8988T (cell line): ENCODE results near the gene MMP17.

Experiments used
- DNase-seq: peaks from one replicate; pipeline ENCODE4 v3.0.0; 2011

MMP17 gene

DNA sequence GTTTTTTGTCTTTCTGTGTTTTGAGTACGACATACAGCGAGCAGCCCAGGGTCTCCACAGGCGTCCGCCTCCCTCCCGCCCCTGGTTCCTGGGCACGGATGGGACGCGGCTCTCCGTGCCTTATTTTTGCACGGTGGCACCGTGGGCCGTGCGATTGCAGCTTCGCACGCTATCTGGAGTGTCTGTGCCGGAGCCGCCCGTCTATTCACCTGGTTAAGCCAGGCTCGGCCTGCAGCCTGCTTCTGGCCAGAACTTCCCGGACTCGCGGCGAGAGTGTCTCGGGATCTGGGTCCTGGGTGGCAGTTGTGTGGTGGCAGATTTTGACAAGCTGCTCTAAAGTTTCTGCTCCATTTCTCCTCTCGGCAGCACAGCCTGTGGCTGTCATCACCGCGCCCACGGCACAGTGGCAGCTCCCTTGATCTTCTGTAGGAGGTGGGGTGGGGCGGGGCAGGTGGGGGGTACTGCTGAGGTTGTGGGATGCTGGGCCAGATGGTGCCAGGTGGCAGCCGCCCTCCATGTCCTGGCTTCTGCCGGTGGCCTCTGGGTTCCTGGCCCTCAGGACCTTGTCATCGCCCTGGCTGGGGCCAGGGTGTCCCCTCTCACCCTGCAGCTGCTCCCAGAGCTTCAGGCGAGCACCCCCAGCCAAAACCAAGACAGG, 2.9 kb downstream of the MMP17 start:
- DNase-seq: no peak

DNA sequence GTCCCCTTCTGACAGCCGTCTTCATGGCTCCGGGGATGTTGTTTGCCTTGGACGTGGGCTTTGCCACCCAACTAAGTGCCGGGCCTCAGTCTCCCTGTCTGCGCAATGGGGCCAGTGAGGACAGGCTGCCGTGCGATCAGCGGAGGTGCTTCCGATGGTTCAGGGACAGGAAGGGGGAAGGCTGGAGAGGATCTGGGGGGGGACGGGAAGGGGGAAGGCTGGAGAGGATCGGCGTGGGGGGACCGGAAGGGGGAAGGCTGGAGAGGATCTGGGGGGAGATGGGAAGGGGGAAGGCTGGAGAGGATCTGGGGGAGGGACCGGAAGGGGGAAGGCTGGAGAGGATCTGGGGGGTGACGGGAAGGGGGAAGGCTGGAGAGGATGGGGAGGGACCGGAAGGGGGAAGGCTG, 3.4 kb downstream of the MMP17 start:
- no peak for DNase-seq

DNA sequence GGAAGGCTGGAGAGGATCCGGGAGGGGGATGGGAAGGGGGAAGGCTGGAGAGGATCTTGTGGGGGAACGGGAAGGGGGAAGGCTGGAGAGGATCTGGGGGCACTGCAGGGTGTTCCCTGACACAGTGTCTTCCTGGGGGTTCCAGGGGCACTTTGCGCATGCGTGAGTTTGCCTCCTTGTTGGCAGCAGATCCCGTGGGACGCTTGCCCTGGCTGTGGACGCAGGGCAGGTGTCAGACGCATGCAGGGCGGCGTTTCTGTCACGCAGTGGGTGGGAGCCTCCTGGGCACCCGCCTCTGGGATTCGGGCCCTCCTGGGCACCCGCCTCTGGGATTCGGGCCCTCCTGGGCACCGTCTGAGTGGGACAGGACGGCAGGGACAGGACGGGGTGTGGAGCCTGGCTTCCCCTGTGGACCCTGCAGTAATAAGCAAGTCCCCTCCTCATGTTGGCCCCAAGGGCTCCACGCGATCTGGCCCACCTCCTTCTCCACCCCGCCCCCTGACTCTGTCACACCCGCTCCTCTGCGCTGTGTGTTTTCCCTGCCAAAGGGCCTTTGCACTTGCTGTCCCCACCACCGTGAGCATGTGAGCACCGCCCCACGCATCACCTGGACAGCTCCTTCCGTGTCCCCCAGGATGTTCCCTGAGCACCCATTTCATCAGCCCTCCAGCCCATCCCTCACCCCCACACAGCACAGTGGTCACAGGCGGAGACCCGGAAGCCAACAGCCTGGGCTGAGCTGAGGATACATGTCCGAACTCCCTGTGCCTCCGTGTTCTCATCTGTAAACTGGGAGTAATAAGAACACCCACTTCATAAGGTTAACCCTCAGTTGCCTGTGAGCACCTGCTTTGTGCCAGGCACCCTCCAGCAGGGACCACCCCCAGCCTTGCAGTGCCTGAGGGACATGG, 4.4 kb downstream of the MMP17 start:
- no peak for DNase-seq

DNA sequence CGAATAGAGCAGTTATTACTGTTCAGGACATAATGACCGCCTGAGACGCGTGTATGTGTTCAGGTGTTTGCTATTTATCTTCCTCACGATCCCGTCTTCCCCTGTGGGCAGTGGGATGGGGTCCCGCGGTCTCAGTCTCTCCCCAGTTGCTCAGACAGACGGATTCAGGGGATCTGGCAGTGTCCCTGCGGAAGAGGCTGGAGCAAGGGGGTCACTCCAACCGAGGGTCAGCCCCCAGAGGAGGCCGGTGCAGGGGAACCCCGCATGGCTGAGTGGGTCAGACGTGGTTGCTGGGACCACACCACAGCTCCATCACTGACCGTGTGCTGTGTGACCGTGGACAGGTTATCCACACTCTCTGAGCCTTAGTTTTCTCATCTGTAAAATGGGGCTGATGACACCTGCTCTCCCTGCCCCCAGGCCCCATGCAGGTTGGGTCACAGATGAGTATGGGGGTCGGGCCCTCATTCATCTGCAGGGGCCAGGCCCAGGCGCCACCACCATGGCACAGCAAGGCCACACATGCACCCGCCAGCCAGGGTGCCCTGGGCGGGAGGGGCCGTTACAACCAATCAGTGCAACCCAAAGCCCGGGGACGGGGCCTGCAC, 5.2 kb downstream of the MMP17 start:
- DNase-seq: no peak

DNA sequence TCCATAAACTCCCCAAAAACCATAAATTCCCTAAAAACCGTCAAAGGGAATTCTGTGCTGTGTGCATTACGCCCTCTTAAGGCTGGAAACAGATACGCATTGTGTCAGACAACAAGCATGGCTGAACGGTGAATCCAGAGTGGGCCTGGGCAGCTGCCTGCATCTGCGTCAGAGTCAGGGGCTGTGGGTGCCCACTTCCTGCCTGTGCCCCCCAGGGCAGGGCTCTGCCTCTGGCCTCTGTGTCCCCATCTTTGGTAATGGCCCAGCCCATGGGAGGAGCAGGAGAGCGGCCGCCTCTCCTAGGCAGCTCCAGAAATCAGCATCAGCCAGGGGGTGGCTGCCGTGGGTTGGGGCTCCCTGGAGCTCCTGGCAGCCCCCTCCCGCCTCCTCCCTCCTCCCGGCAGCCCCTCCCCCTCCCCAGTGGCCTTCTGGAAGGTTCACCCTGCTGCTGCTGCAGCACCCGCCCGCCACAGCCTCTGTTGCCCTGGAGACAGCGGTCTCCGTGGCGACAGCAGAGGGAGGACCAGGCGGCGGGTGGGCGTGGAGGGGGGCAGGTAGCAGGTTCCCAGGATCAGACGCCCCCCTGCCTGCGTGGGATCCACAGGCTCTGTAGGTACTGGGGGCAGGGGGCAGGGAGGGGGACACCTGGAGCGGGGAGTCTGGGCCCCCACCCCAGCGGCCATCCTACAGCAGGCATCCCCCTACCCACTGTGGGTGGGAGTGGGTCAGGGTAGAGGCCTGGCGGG, 5.9 kb downstream of the MMP17 start:
- DNase-seq: no peak

DNA sequence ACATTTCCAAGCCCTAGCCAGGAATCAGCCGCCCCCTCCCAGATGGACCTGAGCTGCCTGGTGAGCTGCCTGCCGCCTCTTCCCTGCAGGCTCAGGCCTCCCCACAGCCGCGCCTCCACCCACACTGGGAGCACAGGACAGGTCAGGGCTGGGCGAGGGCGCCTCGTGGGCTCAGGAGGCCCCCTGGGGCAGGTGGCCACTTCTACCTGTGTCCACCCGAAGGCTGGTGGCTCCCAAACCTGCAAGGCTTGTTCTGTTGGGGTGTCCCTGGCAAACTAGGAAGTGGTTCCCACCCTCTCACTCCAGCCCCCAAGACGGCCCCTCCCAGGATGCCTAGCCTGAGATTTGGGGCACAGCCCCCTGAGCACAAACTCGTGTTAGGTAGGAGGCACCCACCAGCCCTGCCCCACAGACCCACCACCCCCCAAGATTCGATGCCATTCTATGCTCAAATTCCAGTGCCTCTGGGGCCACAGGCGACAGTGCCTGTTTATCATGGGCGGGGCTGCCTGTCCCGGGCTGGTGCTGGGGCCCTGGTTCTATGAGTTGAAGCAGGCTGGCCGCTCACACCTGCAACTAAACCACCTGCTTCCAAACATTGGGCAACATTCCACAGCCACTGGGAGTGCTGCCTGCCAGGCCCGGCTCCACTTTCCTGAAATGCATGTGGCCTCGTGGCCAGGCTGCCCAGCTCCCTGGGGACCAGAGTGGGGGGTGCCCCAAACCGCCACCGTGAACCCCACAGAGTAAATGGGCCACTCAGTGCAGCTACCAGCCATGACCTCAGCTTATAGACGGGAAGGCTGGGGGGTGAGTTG, 6.8 kb downstream of the MMP17 start:
- DNase-seq: no peak

- no peak for DNase-seq
These were observed 7.5 kb downstream of the MMP17 start for GRCh38 chr12:131835616-131836171.

GRCh38 chr12:131836193-131836592, 8.0 kb downstream of the MMP17 start:
- DNase-seq: no peak

DNA sequence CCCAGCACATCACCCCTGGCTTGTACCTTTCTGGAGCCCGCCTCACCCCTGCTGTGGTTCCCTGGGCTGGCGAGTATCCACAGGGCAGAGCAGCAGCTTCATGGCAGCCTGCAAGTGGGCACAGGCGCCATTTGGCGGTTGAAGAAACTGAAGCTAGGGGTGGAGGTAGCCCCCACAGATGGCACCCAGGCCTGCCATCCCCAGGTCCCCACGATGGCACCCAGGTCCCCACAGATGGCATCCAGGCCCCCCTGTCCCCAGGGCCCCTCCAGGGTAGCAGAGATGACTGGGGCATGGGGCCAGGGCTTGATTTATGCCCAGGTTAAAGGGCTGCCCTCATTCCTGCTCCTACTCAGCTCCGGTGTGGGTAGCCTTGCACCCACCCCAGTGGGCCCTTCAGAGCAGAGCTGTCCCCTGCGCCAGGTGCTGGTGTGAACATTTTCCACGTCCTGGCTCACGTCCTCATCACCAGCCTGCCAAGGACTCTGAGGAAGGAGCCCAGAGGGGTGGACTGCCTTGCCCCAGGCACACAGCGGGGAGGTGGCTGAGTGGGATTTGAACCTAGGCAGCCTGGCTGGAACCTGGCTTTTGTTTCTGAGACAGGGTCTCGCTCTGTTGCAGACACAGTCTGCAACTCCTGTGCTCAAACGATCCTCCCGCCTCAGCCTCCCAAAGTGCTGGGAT, 8.7 kb downstream of the MMP17 start:
- DNase-seq: no peak

DNA sequence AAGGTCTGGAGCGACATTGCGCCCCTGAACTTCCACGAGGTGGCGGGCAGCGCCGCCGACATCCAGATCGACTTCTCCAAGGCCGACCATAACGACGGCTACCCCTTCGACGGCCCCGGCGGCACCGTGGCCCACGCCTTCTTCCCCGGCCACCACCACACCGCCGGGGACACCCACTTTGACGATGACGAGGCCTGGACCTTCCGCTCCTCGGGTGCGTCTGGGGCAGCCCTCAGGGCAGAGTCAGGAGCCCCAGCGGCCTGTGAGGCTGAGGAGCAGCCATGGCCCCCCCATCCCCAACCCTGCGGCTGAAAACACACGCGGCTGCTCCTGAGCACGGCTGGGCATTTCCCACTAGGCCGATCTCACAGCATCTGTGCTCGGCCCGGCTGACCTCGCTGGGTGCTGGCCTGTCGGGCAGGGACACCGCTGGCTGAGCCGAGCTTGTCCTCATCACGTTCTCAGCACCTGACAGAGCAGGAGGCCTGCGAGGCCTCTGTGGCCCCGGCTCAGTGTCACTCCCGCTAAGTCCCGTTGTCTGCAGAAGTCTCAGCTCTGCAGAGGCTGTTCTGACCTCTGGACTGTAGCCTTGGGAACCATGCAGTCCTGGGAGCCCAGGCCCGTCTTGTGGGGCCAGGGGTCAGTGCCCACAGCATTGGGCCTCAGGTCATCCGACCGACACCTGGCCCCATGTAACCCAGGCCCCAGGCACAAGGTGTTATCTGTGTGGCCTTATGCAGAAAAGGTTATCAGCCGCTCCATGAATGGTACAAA, 12.6 kb downstream of the MMP17 start:
- DNase-seq: no peak

DNA sequence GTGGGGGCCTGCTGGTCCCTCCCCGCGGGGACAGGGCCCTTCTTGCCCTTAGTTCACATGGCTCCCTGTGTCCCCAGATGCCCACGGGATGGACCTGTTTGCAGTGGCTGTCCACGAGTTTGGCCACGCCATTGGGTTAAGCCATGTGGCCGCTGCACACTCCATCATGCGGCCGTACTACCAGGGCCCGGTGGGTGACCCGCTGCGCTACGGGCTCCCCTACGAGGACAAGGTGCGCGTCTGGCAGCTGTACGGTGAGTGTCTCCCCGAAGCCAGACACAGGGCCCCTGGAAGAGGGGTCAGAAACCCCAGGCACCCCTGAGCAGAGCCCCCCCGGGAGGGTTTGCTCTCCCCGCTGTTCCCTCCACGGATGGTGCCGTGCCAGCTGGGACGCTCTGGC, 13.4 kb downstream of the MMP17 start:
- DNase-seq: no peak

DNA sequence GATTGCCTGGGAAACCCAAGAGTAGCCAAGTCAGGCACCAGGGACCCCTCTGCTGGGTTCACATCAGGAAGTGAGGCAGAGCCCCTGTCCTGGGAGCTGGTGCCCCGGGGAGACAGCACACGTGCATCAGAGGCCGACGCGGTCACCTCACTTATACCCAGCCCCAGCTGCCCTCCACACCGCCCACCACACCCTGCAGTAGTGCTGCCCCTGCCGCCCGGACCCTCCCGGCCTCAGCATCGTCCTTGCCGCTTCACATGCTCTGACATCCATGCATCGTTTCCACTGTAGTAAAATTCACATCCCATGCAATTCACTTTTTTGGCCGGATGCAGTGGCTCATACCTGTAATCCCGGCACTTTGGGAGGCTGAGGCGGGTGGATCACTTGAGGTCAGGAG, 14.0 kb downstream of the MMP17 start:
- no peak for DNase-seq

GRCh38 chr12:131843527-131843926, 15.3 kb downstream of the MMP17 start:
- no peak for DNase-seq

- DNase-seq: no peak
These were observed 15.9 kb downstream of the MMP17 start for GRCh38 chr12:131844140-131844539.

DNA sequence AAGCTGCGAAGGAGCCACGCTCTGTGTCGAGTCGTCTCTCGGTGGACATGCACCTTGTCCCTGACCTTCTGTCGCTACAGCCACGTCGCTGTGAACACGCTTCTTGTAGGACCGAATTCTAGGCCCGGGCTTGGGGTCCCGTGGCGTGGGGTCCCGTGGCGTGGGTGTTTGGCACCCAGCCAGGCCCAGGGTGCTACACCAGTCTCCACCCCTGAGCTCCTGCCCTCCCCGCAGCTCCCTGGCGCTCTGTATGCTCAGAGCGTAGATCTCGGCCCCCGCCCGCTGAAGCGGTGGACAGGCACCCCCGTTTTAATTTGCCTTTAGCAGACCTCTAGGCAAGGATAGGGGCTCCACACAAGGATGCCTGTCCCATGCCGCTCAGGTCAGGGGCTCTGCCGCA, 16.5 kb downstream of the MMP17 start:
- DNase-seq: no peak

DNA sequence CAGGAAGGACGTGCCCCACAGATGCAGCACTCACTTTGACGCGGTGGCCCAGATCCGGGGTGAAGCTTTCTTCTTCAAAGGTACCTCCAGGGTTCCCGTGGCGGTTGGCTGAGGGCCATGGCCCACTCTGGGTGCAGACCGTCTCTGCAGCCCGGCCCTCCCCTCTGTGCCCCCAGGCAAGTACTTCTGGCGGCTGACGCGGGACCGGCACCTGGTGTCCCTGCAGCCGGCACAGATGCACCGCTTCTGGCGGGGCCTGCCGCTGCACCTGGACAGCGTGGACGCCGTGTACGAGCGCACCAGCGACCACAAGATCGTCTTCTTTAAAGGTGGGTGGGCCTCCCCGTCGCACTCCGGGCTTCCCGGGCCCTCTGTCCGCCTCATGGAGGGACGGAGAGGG, 16.9 kb downstream of the MMP17 start:
- no peak for DNase-seq

GRCh38 chr12:131847456-131847855, 19.3 kb downstream of the MMP17 start:
- DNase-seq: no peak

DNA sequence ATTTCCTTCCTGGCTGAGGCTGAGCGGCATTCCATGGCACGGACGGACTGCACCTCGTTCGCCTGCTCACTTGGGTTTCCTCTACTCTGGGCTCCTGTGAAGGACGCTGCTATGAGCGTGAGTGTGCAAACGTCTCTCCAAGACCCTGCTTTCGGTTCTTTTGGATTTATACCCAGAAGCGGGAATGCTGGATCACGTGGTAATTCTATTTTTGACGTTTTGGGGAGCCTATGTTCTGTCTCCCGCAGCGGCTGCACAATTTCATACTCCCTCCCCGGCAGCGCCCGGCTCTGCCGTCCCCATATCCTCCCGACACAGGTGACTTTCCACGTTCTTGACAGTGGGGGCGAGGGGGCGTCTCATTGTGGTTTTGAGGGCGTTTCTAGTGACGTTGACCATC, 20.6 kb downstream of the MMP17 start:
- no peak for DNase-seq

DNA sequence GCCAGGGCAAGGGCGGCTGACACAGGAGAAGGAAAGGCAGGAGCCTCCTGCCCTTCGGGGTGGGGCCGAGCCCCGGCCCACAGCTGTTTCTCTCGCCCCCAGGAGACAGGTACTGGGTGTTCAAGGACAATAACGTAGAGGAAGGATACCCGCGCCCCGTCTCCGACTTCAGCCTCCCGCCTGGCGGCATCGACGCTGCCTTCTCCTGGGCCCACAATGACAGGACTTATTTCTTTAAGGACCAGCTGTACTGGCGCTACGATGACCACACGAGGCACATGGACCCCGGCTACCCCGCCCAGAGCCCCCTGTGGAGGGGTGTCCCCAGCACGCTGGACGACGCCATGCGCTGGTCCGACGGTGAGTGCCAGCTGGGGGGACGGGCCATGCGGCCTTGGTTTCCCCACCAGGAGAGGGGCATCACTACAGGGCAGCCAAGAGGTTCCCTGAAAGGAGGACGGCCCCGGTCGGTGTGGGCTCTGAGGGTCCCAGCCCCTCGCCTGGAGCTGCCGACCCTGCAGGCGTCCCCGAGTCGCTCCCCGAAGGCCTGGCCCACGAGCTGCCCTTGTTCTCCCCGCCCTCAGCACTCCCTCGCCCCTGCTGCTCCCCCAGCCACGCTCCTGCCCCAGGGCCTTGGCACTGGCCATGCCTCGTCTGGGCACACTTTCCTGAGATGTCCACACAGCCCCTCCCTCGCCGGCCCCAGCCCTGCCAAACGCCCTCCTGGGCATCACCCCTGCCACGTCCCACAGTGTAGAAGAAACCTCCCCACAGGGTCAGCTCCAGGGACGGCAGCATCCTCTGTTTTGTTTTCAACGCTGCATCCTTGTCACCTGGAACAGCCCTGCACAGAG, 21.7 kb downstream of the MMP17 start:
- DNase-seq: no peak
